IMR-90 (cell line): ENCODE data around the gene HIRA. TPM values are rescaled to one million over a fixed set of nuclear protein-coding genes. Genes with fewer than 3 reads are reported as not detected.
"Not testable (repeated sequence)": the region's sequence is repeated elsewhere in the genome, so short reads cannot be mapped to it uniquely, and the experiment has no call there.

ENCODE experiments used
- ATAC-seq: fragments of 200-7000 bp; cut with Tn5 transposase; 2 replicates; pipeline ENCODE4 v1.9.1; 2020; ENCODE audit warnings: low read depth, mild to moderate bottlenecking, moderate library complexity
- BruUV-seq: library from RNA; stranded (reverse); fragments of 400-500 nt; replicated peaks from 2 replicates; lab custom pipeline; 2021; lab: Mats Ljungman, UMichigan
- CTCF ChIA-PET: fragments of 300-600 bp; formaldehyde crosslinking; extraction: SDS; loops from one replicate; lab custom pipeline; 2021; ENCODE audit warnings: antibody characterized with exemption; lab: Yijun Ruan, JAX
- POLR2A ChIA-PET: fragments of 300-600 bp; sonication (Branson Sonifier 250); formaldehyde crosslinking; loops from one replicate; lab custom pipeline; 2022; ENCODE audit warnings: antibody characterized with exemption; ENCODE audit not compliant: unreplicated experiment; lab: Charles Lee
- DNase-seq: peaks from one replicate; pipeline ENCODE4 v3.0.0; 2013
- H2AFZ ChIP-seq: replicated peaks from 2 replicates; pipeline ENCODE3; 2013; ENCODE audit warnings: low read length, mild to moderate bottlenecking; ENCODE audit not compliant: poor library complexity
- H2AK5ac ChIP-seq: 2 replicates; pipeline ENCODE4 v1.6.1; 2013; ENCODE audit warnings: low read depth, low read length, inconsistent platforms
- H2AK9ac ChIP-seq: replicated peaks from 2 replicates; pipeline ENCODE3; 2013; ENCODE audit warnings: mild to moderate bottlenecking, low read depth, low read length, moderate library complexity; ENCODE audit not compliant: poor library complexity
- H2BK120ac ChIP-seq: 2 replicates; pipeline ENCODE4 v1.6.1; 2013; ENCODE audit warnings: low read depth, low read length, inconsistent platforms
- H2BK15ac ChIP-seq: 3 replicates; pipeline ENCODE4 v1.6.1; 2013; ENCODE audit warnings: low read depth, low read length, inconsistent platforms
- H2BK20ac ChIP-seq: 2 replicates; pipeline ENCODE4 v1.6.1; 2013; ENCODE audit warnings: low read depth, mild to moderate bottlenecking, inconsistent platforms, low read length, moderate library complexity
- H2BK5ac ChIP-seq: 2 replicates; pipeline ENCODE4 v1.6.1; 2013; ENCODE audit warnings: mild to moderate bottlenecking, low read depth, low read length, inconsistent platforms; ENCODE audit not compliant: poor library complexity, severe bottlenecking
- H3K14ac ChIP-seq: replicated peaks from 2 replicates; pipeline ENCODE4 v1.6.1; 2013; ENCODE audit warnings: low read depth, low read length, inconsistent platforms
- H3K18ac ChIP-seq: 2 replicates; pipeline ENCODE4 v1.6.1; 2013; ENCODE audit warnings: low read depth, low read length, control low read depth
- H3K23ac ChIP-seq: 2 replicates; pipeline ENCODE4 v1.6.1; 2013; ENCODE audit warnings: low read depth, low read length, inconsistent platforms
- H3K27ac ChIP-seq: 2 replicates; pipeline ENCODE4 v1.5.1; 2013; ENCODE audit warnings: mild to moderate bottlenecking, control low read depth, low read length; ENCODE audit not compliant: insufficient read depth
- H3K27me3 ChIP-seq: 2 replicates; pipeline ENCODE4 v1.6.1; 2013; ENCODE audit warnings: low read length; ENCODE audit not compliant: control insufficient read depth, insufficient read depth
- H3K36me3 ChIP-seq: 2 replicates; pipeline ENCODE4 v1.6.1; 2013; ENCODE audit warnings: low read length, mixed read lengths; ENCODE audit not compliant: control insufficient read depth, insufficient read depth
- H3K4ac ChIP-seq: 2 replicates; pipeline ENCODE4 v1.6.1; 2013; ENCODE audit warnings: low read depth, low read length, inconsistent platforms
- H3K4me1 ChIP-seq: 2 replicates; pipeline ENCODE4 v1.6.1; 2013; ENCODE audit warnings: low read length, mixed read lengths; ENCODE audit not compliant: control insufficient read depth, insufficient read depth
- H3K4me2 ChIP-seq: 2 replicates; pipeline ENCODE4 v1.6.1; 2013; ENCODE audit warnings: low read depth, mild to moderate bottlenecking, control low read depth, low read length, moderate library complexity
- H3K4me3 ChIP-seq: 2 replicates; pipeline ENCODE4 v1.5.1; 2013; ENCODE audit warnings: low read depth, mild to moderate bottlenecking, control low read depth, low read length, moderate library complexity; ENCODE audit not compliant: insufficient read depth
- H3K56ac ChIP-seq: 2 replicates; pipeline ENCODE4 v1.6.1; 2013; ENCODE audit warnings: low read length, inconsistent platforms; ENCODE audit not compliant: insufficient read depth; ENCODE audit errors: extremely low read depth
- H3K79me1 ChIP-seq, 2 experiments: 2 replicates each; pipeline ENCODE4 v1.6.1; 2013; ENCODE audit warnings: low read length in 2 of 2, inconsistent platforms in 1 of 2, low read depth in 1 of 2
- H3K9ac ChIP-seq: 2 replicates; pipeline ENCODE4 v1.6.1; 2013; ENCODE audit warnings: low read depth, low read length, control low read depth
- H3K9me1 ChIP-seq: 2 replicates; pipeline ENCODE4 v1.6.1; 2013; ENCODE audit warnings: low read length, inconsistent platforms; ENCODE audit not compliant: insufficient read depth
- H3K9me3 ChIP-seq: 2 replicates; pipeline ENCODE4 v1.6.1; 2013; ENCODE audit warnings: low read length; ENCODE audit not compliant: control insufficient read depth, insufficient read depth
- H4K20me1 ChIP-seq: 2 replicates; pipeline ENCODE4 v1.6.1; 2013; ENCODE audit warnings: low read length, inconsistent platforms; ENCODE audit not compliant: insufficient read depth
- H4K5ac ChIP-seq: 2 replicates; pipeline ENCODE4 v1.6.1; 2013; ENCODE audit warnings: mild to moderate bottlenecking, low read depth, low read length, control low read depth
- H4K8ac ChIP-seq, 2 experiments: 2 replicates each; pipeline ENCODE4 v1.6.1; 2013; ENCODE audit warnings: low read depth in 2 of 2, low read length in 2 of 2, control low read depth in 1 of 2, inconsistent platforms in 1 of 2
- H4K91ac ChIP-seq: 2 replicates; pipeline ENCODE4 v1.6.1; 2013; ENCODE audit warnings: low read depth, low read length, inconsistent platforms; ENCODE audit not compliant: insufficient read depth
- WGBS, 2 experiments: methylation state at CpG; one replicate each; pipeline versions ENCODE4 v1.1.5 to v1.1.7; 2013; ENCODE audit warnings: missing lambda C conversion rate in 2 of 2; ENCODE audit not compliant: insufficient read length in 1 of 2; ENCODE audit errors: extremely low coverage in 2 of 2; 5-methylcytosine and 5-hydroxymethylcytosine counted together
- dilution Hi-C: fragments of 300-500 bp; cut with HindIII; formaldehyde crosslinking; loops from one replicate; pipeline ENCODE4 v1.14.3; 2018; ENCODE audit warnings: low sequenced_read_pairs; ENCODE audit not compliant: unreplicated experiment
- in situ Hi-C: fragments of 300-500 bp; cut with MboI; formaldehyde crosslinking; loops from 3 replicates; pipeline ENCODE4 v1.14.3; 2019; ENCODE audit warnings: low sequenced_read_pairs, inconsistent platforms, mixed read lengths
- intact Hi-C: fragments of 100-400 bp; cut with micrococcal nuclease; formaldehyde crosslinking; loops from 2 replicates; pipeline ENCODE4 v1.10.0; 2022
- polyA plus RNA-seq, 3 experiments: library from polyadenylated mRNA; depleted of rRNA; stranded (reverse); fragments of >200 nt; gene quantifications; 2 replicates each; pipeline ENCODE4 v1.2.3, GENCODE V29; 2012; ENCODE audit warnings: low replicate concordance in 1 of 3
- total RNA-seq: library from RNA; depleted of rRNA; stranded (reverse); fragments of >200 nt; gene quantifications from 2 replicates; pipeline ENCODE4 v1.2.3, GENCODE V29; 2012

Gene HIRA
- total and polyA plus RNA-seq, 2 of the 4 experiments (the other 2 are of a cell fraction): 14.5 to 24.2 TPM

GRCh38 chr22:19445279-19445982 lies 13.9 kb upstream of the HIRA start:
- H3K23ac ChIP-seq, dilution Hi-C loops, H3K27ac ChIP-seq, H3K4me2 ChIP-seq, H2BK15ac ChIP-seq, H2AK5ac ChIP-seq, H4K5ac ChIP-seq, H3K27me3 ChIP-seq, H3K18ac ChIP-seq, H4K91ac ChIP-seq, H2BK20ac ChIP-seq, H2BK120ac ChIP-seq, H2AK9ac ChIP-seq, BruUV-seq, intact Hi-C loops, H3K4me1 ChIP-seq, H3K9me3 ChIP-seq, H3K4ac ChIP-seq, H3K4me3 ChIP-seq, H3K9ac ChIP-seq, H3K14ac ChIP-seq, ATAC-seq, H2AFZ ChIP-seq, H4K8ac ChIP-seq, DNase-seq, H3K56ac ChIP-seq, CTCF ChIA-PET, H2BK5ac ChIP-seq: not testable (repeated sequence)
- H3K36me3 ChIP-seq: peaks cover 18% of the 10 kb centered on the region
- in situ Hi-C loops: loop anchor here (10.0 kb wide), 1 partner anchor 61 kb away; no protein-coding TSS in a partner anchor
- H3K9me1 ChIP-seq: peaks cover 13% of the 10 kb centered on the region
- peaks cover 13% of the 10 kb centered on the region; the same call in 1 of the 2 replicates for H4K20me1 ChIP-seq
- peaks cover 34 to 60% of the 10 kb centered on the region in 2 experiments for H3K79me1 ChIP-seq
- POLR2A ChIA-PET: interaction anchor here (0.5 kb wide), 1 partner anchor 511 kb away, joined by 3 read pairs; no protein-coding TSS in a partner anchor
- no CpG with 5 or more reads among the region's 9 CpGs for WGBS, 2 experiments
